H1 (cell line): ENCODE measurements around the gene PLD6. TPM values are rescaled to one million over a fixed set of nuclear protein-coding genes. Genes with fewer than 3 reads are reported as not detected.

Experiments
- CTCF ChIA-PET: fragments of 300-600 bp; sonication (Branson Sonifier 250); formaldehyde crosslinking; loops from one replicate; lab custom pipeline; 2021; ENCODE audit not compliant: partially characterized antibody; lab: Charles Lee
- POLR2A ChIA-PET: fragments of 300-600 bp; sonication (Branson Sonifier 250); formaldehyde crosslinking; loops from one replicate; lab custom pipeline; 2021; ENCODE audit warnings: inconsistent platforms; ENCODE audit not compliant: partially characterized antibody; lab: Charles Lee
- DNase-seq, 2 experiments: peaks; one replicate each; pipeline versions ENCODE4 v3.0.0 to v3.0.0-alpha.2; 2010 to 2022; ENCODE audit warnings: low spot score in 2 of 2, low read depth in 1 of 2, mixed read lengths in 1 of 2
- FAIRE-seq: peaks from 2 replicates; lab custom pipeline; 2011; peaks lifted over from hg19 to GRCh38; lab: Jason Lieb, UNC
- H2AFZ ChIP-seq: 2 replicates; pipeline ENCODE4 v1.8.1; 2012; ENCODE audit warnings: low read length, inconsistent platforms
- H2AK5ac ChIP-seq: 2 replicates; pipeline ENCODE4 v1.6.1; 2013; ENCODE audit warnings: low read depth, low read length
- H2BK120ac ChIP-seq: replicated peaks from 2 replicates; pipeline ENCODE3; 2013; ENCODE audit warnings: low read depth, low read length, inconsistent platforms
- H2BK12ac ChIP-seq: 2 replicates; pipeline ENCODE4 v1.6.1; 2013; ENCODE audit warnings: low read depth, low read length
- H2BK15ac ChIP-seq: 2 replicates; pipeline ENCODE4 v1.6.1; 2013; ENCODE audit warnings: low read length
- H2BK20ac ChIP-seq: 2 replicates; pipeline ENCODE4 v1.6.1; 2013; ENCODE audit warnings: low read length
- H2BK5ac ChIP-seq: 2 replicates; pipeline ENCODE4 v1.6.1; 2013; ENCODE audit warnings: low read depth, low read length
- H3K14ac ChIP-seq: 2 replicates; pipeline ENCODE4 v1.6.1; 2013; ENCODE audit warnings: inconsistent platforms; ENCODE audit not compliant: insufficient read length
- H3K18ac ChIP-seq: 2 replicates; pipeline ENCODE4 v1.6.1; 2013; ENCODE audit warnings: low read length; ENCODE audit errors: extremely low read depth
- H3K23ac ChIP-seq: 2 replicates; pipeline ENCODE4 v1.6.1; 2013; ENCODE audit warnings: inconsistent platforms; ENCODE audit not compliant: insufficient read length
- H3K23me2 ChIP-seq: 2 replicates; pipeline ENCODE4 v1.6.1; 2013; ENCODE audit warnings: low read depth, low read length
- H3K27ac ChIP-seq: 2 replicates; pipeline ENCODE4 v1.6.1; 2011; ENCODE audit warnings: low read depth, low read length, inconsistent platforms
- H3K27me3 ChIP-seq, 4 experiments: replicated peaks in 1 of 4; 1 replicate in 1 of 4; 2 replicates in 3 of 4; pipeline versions ENCODE4 v1.6.1 to v1.8.1; 2011 to 2013; ENCODE audit warnings: low read length in 3 of 4, mild to moderate bottlenecking in 3 of 4, inconsistent platforms in 2 of 4, mixed read lengths in 2 of 4, moderate library complexity in 1 of 4; ENCODE audit not compliant: control insufficient read depth in 3 of 4, insufficient read depth in 3 of 4; ENCODE audit errors: extremely low read depth in 1 of 4
- H3K36me3 ChIP-seq, 4 experiments: 2 replicates each; pipeline versions ENCODE4 v1.6.1 to v1.8.1; 2011 to 2013; ENCODE audit warnings: mild to moderate bottlenecking in 4 of 4, low read length in 3 of 4, moderate library complexity in 2 of 4, control low read depth in 1 of 4, inconsistent platforms in 1 of 4; ENCODE audit not compliant: insufficient read depth in 4 of 4, control insufficient read depth in 2 of 4
- H3K4ac ChIP-seq: replicated peaks from 2 replicates; pipeline ENCODE3; 2013; ENCODE audit warnings: low read length, low read depth, mixed read lengths, inconsistent platforms; ENCODE audit not compliant: insufficient read length
- H3K4me1 ChIP-seq, 4 experiments: replicated peaks in 1 of 4; 1 replicate in 1 of 4; 2 replicates in 3 of 4; pipeline versions ENCODE4 v1.6.1 to v1.8.1; 2011 to 2013; ENCODE audit warnings: low read length in 3 of 4, inconsistent platforms in 2 of 4, mixed read lengths in 1 of 4; ENCODE audit not compliant: insufficient read depth in 4 of 4, control insufficient read depth in 3 of 4
- H3K4me2 ChIP-seq, 2 experiments: 2 replicates each; pipeline versions ENCODE4 v1.6.1 to v1.8.1; 2011 to 2013; ENCODE audit warnings: low read depth in 2 of 2, low read length in 2 of 2, control low read depth in 1 of 2, inconsistent platforms in 1 of 2, mild to moderate bottlenecking in 1 of 2; ENCODE audit not compliant: insufficient read depth in 1 of 2
- H3K4me3 ChIP-seq, 4 experiments: fragments of 200-600, 300-600 bp in 1 of 4; sonication (generic), shearing (Covaris generic), sonication (Bioruptor Twin) in 1 of 4; 2 replicates each; pipeline versions ENCODE4 v1.5.1 to v1.8.1; 2011 to 2016; ENCODE audit warnings: low read length in 4 of 4, low read depth in 3 of 4, control low read depth in 2 of 4, inconsistent platforms in 2 of 4, mild to moderate bottlenecking in 2 of 4, mixed read lengths in 1 of 4, moderate library complexity in 1 of 4; ENCODE audit not compliant: insufficient read depth in 2 of 4; ENCODE audit errors: extremely low read depth in 1 of 4
- H3K56ac ChIP-seq: replicated peaks from 2 replicates; pipeline ENCODE3; 2013; ENCODE audit warnings: low read depth, mild to moderate bottlenecking, mixed read lengths, low read length, inconsistent platforms; ENCODE audit not compliant: insufficient read length
- H3K79me1 ChIP-seq: 2 replicates; pipeline ENCODE4 v1.6.1; 2013; ENCODE audit warnings: low read depth, low read length, control low read depth
- H3K79me2 ChIP-seq, 2 experiments: 2 replicates each; pipeline versions ENCODE4 v1.6.1 to v1.8.1; 2012 to 2013; ENCODE audit warnings: low read length in 2 of 2, mild to moderate bottlenecking in 2 of 2, inconsistent platforms in 1 of 2; ENCODE audit not compliant: insufficient read depth in 2 of 2, control insufficient read depth in 1 of 2
- H3K9ac ChIP-seq, 4 experiments: replicated peaks in 1 of 4; 1 replicate in 1 of 4; 2 replicates in 3 of 4; pipeline versions ENCODE4 v1.6.1 to v1.8.1; 2011 to 2013; ENCODE audit warnings: low read depth in 3 of 4, low read length in 3 of 4, control low read depth in 2 of 4, mild to moderate bottlenecking in 2 of 4, moderate library complexity in 2 of 4, inconsistent platforms in 1 of 4; ENCODE audit errors: extremely low read depth in 1 of 4
- H3K9me3 ChIP-seq, 2 experiments: 2 replicates each; pipeline versions ENCODE4 v1.6.1 to v1.8.1; 2012 to 2013; ENCODE audit warnings: mild to moderate bottlenecking in 2 of 2, moderate library complexity in 2 of 2, control low read depth in 1 of 2, inconsistent platforms in 1 of 2, low read depth in 1 of 2, low read length in 1 of 2, mixed read lengths in 1 of 2; ENCODE audit not compliant: insufficient read depth in 2 of 2
- H4K20me1 ChIP-seq, 2 experiments: replicated peaks in 1 of 2; 2 replicates each; pipeline versions ENCODE3 to v1.8.1; 2011 to 2013; ENCODE audit warnings: inconsistent platforms in 2 of 2, low read length in 2 of 2, mild to moderate bottlenecking in 1 of 2; ENCODE audit not compliant: insufficient read depth in 2 of 2, control insufficient read depth in 1 of 2
- H4K5ac ChIP-seq: 2 replicates; pipeline ENCODE4 v1.6.1; 2013; ENCODE audit warnings: low read length, low read depth, mixed read lengths, inconsistent platforms; ENCODE audit not compliant: insufficient read length
- H4K8ac ChIP-seq: 2 replicates; pipeline ENCODE4 v1.8.0; 2013; ENCODE audit warnings: mild to moderate bottlenecking, moderate library complexity, low read length, inconsistent platforms; ENCODE audit not compliant: insufficient read depth; ENCODE audit errors: extremely low read depth
- H4K91ac ChIP-seq: replicated peaks from 2 replicates; pipeline ENCODE3; 2013; ENCODE audit warnings: low read length, mixed read lengths, inconsistent platforms; ENCODE audit not compliant: insufficient read length
- CEBPB ChIP-seq: IDR thresholded peaks from 2 replicates; pipeline ENCODE4 v1.6.1; 2012; ENCODE audit warnings: low read depth, low read length
- CHD1 ChIP-seq: IDR thresholded peaks from 2 replicates; pipeline ENCODE4 v1.6.1; 2012; ENCODE audit warnings: low read depth, low read length, improper control_type of control experiment
- GTF2F1 ChIP-seq: IDR thresholded peaks from 2 replicates; pipeline ENCODE4 v1.6.1; 2012; ENCODE audit warnings: low read depth, low read length, improper control_type of control experiment, borderline replicate concordance
- JUND ChIP-seq: IDR thresholded peaks from 2 replicates; pipeline ENCODE4 v1.6.1; 2011; ENCODE audit warnings: mild to moderate bottlenecking, improper control_type of control experiment, low read length
- MAX ChIP-seq: IDR thresholded peaks from 2 replicates; pipeline ENCODE4 v1.6.1; 2012; ENCODE audit warnings: inconsistent platforms
- NANOG ChIP-seq: IDR thresholded peaks from 2 replicates; pipeline ENCODE4 v1.6.1; 2011; ENCODE audit warnings: low read length, low read depth, mild to moderate bottlenecking, inconsistent platforms; ENCODE audit not compliant: insufficient read depth, poor library complexity, severe bottlenecking
- POU5F1 ChIP-seq: IDR thresholded peaks from 2 replicates; pipeline ENCODE4 v1.6.1; 2011; ENCODE audit warnings: low read depth, mild to moderate bottlenecking, low read length, moderate library complexity
- RFX5 ChIP-seq: IDR thresholded peaks from 2 replicates; pipeline ENCODE4 v1.6.1; 2011; ENCODE audit warnings: low read depth, low read length, improper control_type of control experiment, borderline replicate concordance
- RXRA ChIP-seq: IDR thresholded peaks from 2 replicates; pipeline ENCODE4 v1.6.1; 2011; ENCODE audit warnings: low read depth, mild to moderate bottlenecking, low read length, moderate library complexity; ENCODE audit not compliant: insufficient read depth
- SAP30 ChIP-seq: fragments of 300-600 bp; sonication (generic); IDR thresholded peaks from 2 replicates; pipeline ENCODE4 v1.7.1; 2012; ENCODE audit warnings: low read length, moderate library complexity, mild to moderate bottlenecking, inconsistent platforms; ENCODE audit not compliant: insufficient read depth, insufficient replicate concordance
- SP1 ChIP-seq: IDR thresholded peaks from 2 replicates; pipeline ENCODE4 v1.6.1; 2011; ENCODE audit warnings: low read depth, low read length
- TBP ChIP-seq: IDR thresholded peaks from 2 replicates; pipeline ENCODE4 v1.6.1; 2011; ENCODE audit warnings: low read depth, low read length, improper control_type of control experiment
- ZNF274 ChIP-seq: IDR thresholded peaks from 2 replicates; pipeline ENCODE4 v1.7.0; 2012; ENCODE audit warnings: low read length, borderline replicate concordance; ENCODE audit errors: extremely low read depth
- WGBS, 2 experiments: shearing (Covaris generic) in 1 of 2; methylation state at CpG; one replicate each; pipeline versions ENCODE4 v1.1.6 to v1.1.7; 2013 to 2015; ENCODE audit warnings: low lambda C conversion rate in 2 of 2, mixed read lengths in 2 of 2, inconsistent platforms in 1 of 2, low coverage in 1 of 2, missing lambda C conversion rate in 1 of 2; ENCODE audit not compliant: insufficient replicate concordance in 2 of 2, insufficient coverage in 1 of 2, insufficient read length in 1 of 2; ENCODE audit errors: extremely low coverage in 1 of 2, missing lambda C conversion rate in 1 of 2; 5-methylcytosine and 5-hydroxymethylcytosine counted together
- polyA plus RNA-seq, 7 experiments: library from polyadenylated mRNA; depleted of rRNA in 3 of 7; stranded (reverse) in 5 of 7; unstranded in 2 of 7; fragments of >200 nt in 5 of 7; fragments of 200-250 nt in 2 of 7; gene quantifications; 1 replicate in 5 of 7; 2 replicates in 1 of 7; 4 replicates in 1 of 7; pipeline versions ENCODE4 v1.2.1 to v1.2.3, GENCODE V29; 2011 to 2013; ENCODE audit warnings: missing spikeins in 2 of 7, mixed read lengths in 2 of 7
- total RNA-seq: library from RNA; stranded (reverse); fragmentation: NEBNext Ultra II Directional; extraction: Animal tissue kit (Norgen Biotek cat#: 25700); gene quantifications from 2 replicates; pipeline ENCODE4 v1.2.1, GENCODE V29; 2021

PLD6 gene
- total and polyA plus RNA-seq, 2 of the 8 experiments (the other 6 are each of a cell fraction or from before 2014, with no cell fraction given) = 0.20 to 0.22 TPM

GRCh38 chr17:17164156-17164555, 42.0 kb downstream of the PLD6 start:
- ChIA-PET POLR2A (interaction anchor here (1.0 kb wide), 1 partner anchor 79 kb away, joined by 3 read pairs; no protein-coding TSS in a partner anchor), CTCF (interaction anchor here (0.6 to 6.2 kb wide), 13 partner anchors 8 to 174 kb away, joined by 3 to 44 read pairs (median 4); no protein-coding TSS in a partner anchor)
- no peak overlapping the region for H3K4me3 ChIP-seq
- no peak overlapping the region for H2BK12ac ChIP-seq
- H3K36me3 ChIP-seq = peaks cover 6 to 15% (median 9%) of the 10 kb centered on the region in 4 experiments; a peak in 6 of 8 replicates
- no peak overlapping the region for H4K5ac ChIP-seq
- no peak overlapping the region for H3K56ac ChIP-seq
- 93% methylated on average over 22 of the region's 25 CpGs; no CpG with 5 or more reads in 1 of the 2 experiments for WGBS, 2 experiments
- no peak overlapping the region for H2AK5ac ChIP-seq
- no peaks in the 10 kb centered on the region for H3K79me2 ChIP-seq
- no peaks in the 10 kb centered on the region for H3K79me1 ChIP-seq
- H2BK15ac ChIP-seq = no peak overlapping the region
- no peak overlapping the region for H3K9ac ChIP-seq
- H3K27me3 ChIP-seq = no peaks in the 10 kb centered on the region; a peak in 1 of 7 replicates
- no peak overlapping the region for H3K27ac ChIP-seq
- H4K91ac ChIP-seq = no peak overlapping the region
- H2AFZ ChIP-seq = no peak overlapping the region
- no peak overlapping the region for H3K18ac ChIP-seq
- DNase-seq (no peak), FAIRE-seq (no peak)
- H3K23me2 ChIP-seq = no peaks in the 10 kb centered on the region
- H3K14ac ChIP-seq = no peak overlapping the region
- H4K8ac ChIP-seq = no peak overlapping the region
- no peak overlapping the region for H3K4me2 ChIP-seq
- H2BK5ac ChIP-seq = no peak overlapping the region
- H3K4ac ChIP-seq = no peak overlapping the region
- H3K23ac ChIP-seq = no peak overlapping the region
- peaks cover 2 to 12% of the 10 kb centered on the region in 2 experiments for H4K20me1 ChIP-seq
- H2BK20ac ChIP-seq = no peak overlapping the region
- no peaks in the 10 kb centered on the region for H3K9me3 ChIP-seq
- no peak overlapping the region for H2BK120ac ChIP-seq
- H3K4me1 ChIP-seq = no peaks in the 10 kb centered on the region
- TF ChIP-seq MAX (no peak), RFX5 (no peak), JUND (no peak), CEBPB (no peak), SP1 (no peak), NANOG (no peak), CHD1 (no peak), RXRA (no peak), GTF2F1 (no peak), TBP (no peak), POU5F1 (no peak), SAP30 (no peak), ZNF274 (no peak)
